Renal cortical epithelial cell (primary cell): ENCODE data around the gene LCN10. TPM values are rescaled to one million over a fixed set of nuclear protein-coding genes. Genes with fewer than 3 reads are reported as not detected.
"Not testable (repeated sequence)": the region's sequence is repeated elsewhere in the genome, so short reads cannot be mapped to it uniquely, and the experiment has no call there.

Source experiments
- DNase-seq: peaks from one replicate; pipeline ENCODE4 v3.0.0-alpha.2; 2011; ENCODE audit warnings: low read depth
- total RNA-seq: library from RNA; depleted of rRNA; stranded (reverse); fragments of >200 nt; gene quantifications from 2 replicates; pipeline ENCODE4 v1.2.3, GENCODE V29; 2014

The LCN10 gene
- total RNA-seq = not detected in 2 replicates

DNA sequence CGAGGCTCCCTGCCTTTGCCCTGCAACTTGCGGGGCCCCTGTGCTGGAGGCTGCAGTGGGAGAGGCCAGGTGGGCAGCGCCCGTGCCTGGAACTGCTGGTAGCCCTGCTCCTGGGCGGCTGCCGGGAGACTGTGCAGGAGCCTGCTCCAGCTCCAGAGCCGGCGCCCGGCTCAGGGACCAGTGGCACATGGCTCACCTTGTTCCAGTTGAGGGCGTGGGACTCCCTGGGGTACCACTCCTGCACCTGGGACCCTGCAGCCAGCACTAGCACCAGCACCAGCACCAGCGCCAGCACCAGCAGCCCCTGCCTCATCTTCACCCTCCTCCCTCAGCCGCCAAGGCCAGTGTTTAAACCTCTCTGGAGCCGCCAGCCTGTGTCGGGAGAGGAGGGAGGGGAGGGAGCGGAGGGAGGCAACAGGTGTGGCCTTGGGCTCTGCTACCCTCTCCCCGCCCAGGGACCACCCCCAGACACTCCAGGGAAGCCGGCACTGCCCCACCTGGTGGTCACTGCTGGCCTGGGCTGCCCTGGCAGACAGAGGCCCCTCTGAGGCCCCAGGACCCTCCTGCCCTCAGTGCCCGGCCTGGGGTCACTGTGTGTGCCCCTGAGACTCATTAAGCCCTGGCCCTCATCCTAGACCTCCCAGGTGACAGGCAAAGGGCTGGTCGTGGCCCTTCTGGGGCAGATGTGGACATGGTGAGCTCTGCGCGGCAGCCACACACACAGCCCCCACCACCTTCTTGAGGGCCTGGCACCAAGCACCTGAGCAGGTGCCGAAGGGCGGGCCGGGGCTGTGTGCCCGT lies at the start of gene LCN10:
LCN10 (minus strand) TSS at position 350 of the 801 bp plus-strand sequence; CDS start at position 313, 37 bp downstream.
- DNase-seq = no peak

DNA sequence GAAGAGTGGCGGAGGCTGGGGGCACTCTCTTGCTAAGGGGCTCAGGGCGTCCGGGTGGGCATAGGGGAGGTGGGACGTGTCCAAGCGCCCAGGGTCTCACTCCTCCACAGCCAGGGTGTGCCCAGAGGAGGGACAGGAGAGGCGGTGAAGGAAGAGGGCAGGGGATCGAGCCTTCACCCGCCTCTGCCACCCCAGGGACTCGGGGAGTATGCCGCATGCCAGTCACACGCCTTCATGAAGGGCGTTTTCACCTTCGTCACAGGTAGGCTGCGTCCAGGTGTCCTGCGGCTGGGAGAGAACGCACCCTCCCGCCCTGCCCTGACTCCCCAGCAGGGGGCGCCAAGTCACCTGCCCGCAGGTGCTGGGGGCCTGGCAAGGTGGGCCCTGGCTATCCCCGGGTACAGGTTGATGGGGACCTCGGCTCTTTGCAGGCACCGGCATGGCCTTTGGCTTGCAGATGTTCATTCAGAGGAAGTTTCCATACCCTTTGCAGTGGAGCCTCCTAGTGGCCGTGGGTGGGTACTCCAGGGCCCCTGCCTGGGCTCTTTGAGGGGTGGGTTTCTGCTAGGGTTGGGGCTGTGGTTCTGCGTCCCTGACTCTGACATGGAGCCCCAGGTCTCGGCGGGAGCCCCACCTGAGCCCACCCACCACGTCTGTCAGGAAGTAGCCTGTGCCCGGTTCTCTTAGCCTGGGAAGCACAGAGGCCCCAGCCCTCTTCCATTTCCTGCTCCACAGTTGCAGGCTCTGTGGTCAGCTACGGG lies 49.0 kb upstream of the LCN10 start:
- DNase-seq = no peak

DNA sequence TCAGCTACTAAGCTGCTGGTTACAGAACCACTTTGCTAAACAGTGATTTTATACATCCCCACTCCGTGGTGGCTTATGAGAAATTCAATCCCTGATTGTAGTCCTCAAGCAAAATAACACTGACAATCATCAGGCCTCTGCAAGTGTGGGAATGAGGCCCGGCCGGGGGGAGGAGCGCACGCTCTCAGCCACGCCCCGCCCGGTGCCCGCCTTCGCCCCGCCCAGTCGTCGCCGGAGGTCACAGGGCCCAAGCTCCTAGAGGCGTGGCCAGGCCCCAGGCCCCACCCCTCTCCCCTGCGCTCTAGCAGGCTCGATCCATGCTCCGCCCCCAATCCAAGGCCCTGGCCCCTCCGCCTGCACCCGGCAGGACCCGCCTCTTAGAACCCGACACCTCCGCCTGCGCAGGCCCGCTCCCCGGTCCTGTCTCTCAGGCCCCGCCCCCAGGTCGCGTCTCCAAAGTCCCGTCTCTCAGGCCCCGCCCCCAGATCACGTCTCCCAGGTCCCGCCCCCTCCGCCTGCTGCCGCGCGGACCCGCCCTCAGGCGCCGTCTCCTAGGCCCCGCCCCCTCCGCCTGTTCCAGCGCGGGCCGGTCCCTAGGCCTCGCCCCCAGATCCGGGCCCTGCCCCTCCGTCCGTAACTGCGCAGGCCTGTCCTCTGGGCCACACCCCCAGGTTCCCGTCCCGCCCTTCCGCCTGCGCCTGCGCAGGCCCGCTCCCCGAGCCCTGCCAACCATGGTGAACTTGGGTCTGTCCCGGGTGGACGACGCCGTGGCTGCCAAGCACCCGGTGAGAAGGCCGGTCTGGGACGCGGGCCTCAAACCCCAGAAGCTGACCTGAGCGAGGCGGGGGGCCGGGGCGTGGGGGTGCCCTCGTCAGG lies 48.1 kb upstream of the LCN10 start, which contains the start of gene TMEM141:
TMEM141 (plus strand) TSS at position 705 of the 876 bp plus-strand sequence; CDS start at position 732, 27 bp downstream.
- peak; percentile 94 for DNase-seq

DNA sequence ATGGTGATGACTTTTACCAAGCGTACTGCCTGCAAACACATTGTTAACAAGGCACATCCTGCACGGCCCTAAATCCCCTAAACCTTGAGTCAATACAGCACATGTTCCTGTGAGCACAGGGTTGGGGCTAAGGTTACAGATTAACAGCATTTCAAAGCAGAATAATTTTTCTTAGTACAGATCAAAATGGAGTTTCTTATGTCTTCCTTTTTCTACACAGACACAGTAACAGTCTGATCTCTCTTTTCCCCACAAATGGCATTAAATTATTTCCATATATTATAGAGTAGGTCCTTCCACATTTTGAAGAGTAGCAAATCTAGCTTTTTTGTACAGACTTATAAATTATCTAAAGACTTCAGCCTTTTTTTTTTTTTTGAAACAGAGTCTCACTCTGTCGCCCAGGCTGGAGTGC lies 46.8 kb upstream of the LCN10 start:
- DNase-seq = no peak

DNA sequence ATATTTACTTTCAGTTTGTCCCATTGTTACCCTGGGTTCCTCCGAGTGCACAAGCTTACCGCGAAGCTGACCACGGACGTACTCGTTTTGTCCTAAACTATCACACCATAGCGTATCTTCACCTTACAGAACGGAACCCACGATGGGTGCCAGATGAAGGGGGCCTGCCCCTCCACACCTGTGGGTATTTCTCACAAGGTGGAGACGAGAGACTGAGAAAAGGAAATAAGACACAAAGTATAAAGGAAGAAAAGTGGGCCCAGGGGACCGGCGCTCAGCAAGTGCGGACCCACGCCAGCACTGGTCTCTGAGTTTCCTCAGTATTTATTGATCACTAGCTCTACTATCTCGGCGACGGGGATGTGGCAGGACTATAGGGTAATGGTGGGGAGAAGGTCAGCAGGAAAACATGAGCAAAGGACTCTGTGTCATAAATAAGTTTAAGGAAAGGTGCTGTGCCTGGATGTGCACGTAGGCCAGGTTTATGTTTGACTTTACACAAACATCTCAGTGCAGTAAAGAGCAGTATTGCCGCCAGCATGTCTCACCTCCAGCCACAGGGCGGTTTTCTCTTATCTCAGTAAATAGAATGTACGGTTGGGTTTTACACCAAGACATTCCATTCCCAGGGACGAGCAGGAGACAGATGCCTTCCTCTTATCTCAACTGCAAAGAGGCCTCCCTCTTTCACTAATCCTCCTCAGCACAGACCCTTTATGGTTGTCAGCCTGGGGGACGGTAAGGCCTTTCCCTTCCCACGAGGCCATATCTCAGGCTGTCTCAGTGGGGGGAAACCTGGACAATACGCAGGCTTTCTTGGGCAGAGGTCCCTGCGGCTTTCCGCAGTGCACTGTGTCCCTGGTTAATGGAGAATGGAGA lies 46.1 kb upstream of the LCN10 start:
- DNase-seq = not testable (repeated sequence)

DNA sequence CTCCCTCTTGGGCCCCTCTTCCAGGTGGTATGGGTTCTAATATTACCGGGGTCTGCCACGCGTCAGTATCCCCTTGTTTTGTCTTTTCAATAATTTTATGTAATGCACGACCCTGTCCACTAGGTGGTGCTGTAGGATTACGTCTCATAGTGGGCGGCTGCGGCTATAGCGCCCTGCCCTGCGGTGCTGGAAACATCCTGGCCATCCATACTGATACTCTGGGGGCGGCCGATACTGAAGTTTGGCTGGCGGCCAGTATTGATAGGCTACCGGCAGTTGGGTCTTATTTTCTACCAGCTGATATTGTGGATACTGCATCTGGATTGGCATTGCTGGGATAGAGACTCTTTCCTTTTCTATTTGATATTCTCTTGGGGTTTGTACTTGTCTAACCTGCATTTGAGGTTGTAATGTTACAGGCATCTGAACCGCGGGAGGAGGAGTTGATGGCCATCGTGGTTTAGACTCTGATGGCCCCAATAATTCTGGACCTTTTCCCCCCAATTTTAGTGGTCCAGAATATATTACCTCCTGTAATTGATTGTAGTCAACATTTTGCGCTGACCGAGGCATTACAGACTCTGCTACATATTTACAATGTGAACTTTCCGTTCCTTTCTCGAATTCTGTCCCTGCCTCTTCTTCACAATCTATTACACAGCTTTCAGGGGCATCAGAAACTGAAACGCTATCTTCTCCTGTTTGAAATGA lies 45.1 kb upstream of the LCN10 start:
- no peak for DNase-seq

DNA sequence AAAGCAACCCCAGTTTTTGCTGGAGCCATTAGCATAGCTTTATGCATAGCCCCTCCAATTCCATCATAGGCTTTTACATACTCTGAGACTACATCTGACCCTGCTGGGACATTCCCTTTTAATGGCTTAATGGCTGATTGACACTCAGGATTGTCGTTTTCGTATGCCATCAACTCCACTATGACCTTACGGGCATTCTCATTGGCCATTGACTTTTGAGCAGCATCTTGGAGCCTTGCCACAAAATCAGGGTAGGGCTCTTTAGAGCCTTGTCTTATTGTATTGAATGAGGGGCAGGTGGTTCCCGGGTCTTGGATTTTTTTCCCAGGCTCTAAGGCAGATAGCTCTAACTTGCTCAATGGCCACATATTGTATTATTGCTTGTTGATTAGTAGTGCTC lies 44.2 kb upstream of the LCN10 start:
- DNase-seq = not testable (repeated sequence)

DNA sequence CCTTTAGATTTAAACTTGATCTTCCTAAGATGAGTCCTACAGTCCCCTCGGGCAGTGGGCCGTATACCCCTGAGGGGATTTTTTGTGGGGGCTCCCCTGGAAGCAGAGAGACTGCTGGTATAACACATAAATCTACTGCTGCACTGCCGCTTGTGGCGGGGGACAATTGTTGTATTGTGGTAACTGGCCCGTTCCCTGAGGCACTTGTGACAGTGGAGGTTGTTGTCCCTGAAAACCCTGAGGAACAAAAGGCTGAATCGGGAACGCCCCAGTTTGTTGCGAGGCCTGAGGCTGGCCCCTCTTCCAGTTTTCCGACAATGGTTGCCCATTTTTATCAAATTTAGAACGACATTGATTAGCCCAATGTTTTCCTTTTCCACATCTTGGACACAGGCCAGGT lies 43.7 kb upstream of the LCN10 start:
- no peak for DNase-seq

DNA sequence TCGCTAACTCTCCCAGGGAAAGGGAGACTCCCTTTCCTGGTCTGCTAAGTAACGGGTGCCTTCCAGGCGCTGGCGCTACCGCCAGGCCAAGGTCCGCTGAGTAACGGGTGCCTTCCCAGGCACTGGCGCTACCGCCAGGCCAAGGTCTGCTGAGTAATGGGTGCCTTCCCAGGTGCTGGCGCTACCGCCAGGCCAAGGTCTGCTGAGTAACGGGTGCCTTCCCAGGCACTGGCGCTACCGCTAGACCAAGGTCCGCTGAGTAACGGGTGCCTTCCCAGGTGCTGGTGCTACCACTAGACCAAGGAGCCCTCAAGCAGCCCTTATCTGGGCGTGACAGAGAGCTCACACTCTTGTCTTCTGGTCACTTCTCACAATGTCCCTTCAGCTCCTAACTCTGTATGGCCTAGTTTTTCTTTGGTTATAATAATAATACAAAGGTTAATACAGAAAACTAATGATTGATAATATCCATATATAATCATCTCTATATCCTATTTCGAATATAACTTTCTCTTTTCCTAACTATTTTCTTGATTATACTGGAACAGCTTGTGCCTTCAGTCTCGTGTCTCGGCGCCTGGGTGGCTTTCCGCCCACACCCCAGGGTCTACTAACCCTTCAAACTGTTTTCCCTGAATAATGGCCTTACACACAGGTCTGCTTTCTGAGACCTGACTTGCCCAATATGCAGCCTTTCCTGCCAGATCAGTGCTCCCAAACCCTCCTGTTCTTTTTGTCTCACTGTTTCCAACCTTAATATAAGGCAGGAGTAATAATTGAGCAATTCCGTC lies 43.0 kb upstream of the LCN10 start:
- DNase-seq = not testable (repeated sequence)

DNA sequence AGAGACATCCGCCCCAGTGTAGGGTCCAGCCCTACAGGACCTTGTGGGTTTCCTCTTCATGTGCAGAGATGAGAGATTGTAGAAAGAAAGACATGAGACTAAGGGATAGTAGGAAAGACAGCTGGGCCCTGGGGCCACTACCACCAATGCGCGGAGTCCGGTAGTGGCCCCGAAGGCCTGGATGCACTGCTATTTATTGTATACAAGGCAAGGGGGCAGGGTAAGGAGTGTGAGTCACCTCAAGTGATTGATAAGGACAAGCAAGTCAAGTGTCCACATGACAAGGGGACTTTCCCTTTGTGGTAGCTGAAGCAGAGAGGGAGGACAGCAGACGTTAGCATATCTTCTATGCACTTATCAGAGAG lies 42.2 kb upstream of the LCN10 start:
- DNase-seq = no peak

DNA sequence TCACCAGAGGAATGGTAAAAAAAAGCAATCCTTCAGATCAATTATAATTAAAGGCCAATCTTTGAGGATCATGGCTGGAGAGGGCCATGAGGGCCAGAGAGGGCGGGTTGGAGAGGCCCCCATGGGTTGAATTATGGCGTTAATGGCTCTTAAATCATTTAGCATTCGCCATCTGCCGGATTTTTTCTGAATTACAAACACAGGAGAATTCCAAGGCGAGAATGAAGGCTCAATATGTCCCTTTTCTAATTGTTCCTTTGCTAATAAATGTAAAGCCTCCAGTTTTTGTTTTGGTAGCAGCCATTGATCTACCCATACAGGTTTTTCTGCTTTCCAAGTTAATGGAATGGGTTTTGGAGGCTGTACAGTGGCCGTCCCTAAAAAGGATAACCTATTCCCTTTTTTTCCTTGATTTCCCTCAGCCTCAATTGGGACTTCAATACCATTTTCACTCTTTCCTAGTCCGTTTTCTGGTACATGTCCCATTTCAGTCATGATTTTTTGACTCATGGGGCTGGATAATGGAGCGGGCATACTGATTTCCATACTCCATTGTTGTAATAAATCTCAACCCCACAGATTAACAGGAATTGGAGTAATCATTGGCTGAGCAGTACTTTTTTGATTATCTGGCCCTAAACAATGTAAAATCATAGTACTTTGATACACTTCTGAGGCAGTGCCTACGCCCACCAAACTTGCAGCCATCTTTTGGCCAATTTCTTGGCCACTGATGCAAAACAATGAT lies 41.7 kb upstream of the LCN10 start:
- no peak for DNase-seq

DNA sequence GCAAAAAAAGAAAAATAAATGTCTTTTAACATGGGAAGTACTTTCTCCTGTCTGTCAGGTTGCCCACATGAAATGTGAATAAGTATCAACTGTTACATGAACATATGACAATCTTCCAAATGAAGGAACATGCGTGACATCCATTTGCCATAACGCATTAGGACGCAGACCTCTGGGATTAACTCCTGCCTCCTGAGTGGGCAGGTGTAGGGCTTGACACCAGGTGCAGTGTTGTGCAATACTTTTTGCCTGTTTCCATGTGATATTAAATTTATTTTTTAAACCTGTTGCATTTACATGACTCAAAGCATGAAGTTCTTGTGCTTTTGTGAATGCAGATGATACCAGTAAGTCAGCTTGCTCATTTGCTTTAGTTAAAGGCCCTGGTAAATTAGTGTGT lies 39.7 kb upstream of the LCN10 start:
- no peak for DNase-seq

DNA sequence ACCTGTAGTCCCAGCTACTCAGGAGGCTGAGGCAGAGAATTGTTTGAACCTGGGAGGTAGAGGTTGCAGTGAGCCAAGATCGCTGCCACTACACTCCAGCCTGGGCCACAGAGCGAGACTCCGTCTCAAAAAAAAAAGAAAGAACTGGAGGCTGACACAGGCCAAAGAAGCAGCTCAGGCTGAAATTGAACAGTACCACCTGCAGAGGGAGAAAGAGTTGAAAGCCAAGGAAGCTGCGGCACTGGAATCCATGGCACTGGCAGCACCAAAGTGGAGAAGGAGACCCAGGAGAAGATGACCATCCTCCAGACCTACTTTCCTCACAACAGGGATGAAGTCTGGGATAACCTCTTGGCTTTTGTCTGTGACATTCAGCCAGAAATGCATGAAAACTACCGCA lies 37.1 kb upstream of the LCN10 start:
- DNase-seq = no peak

DNA sequence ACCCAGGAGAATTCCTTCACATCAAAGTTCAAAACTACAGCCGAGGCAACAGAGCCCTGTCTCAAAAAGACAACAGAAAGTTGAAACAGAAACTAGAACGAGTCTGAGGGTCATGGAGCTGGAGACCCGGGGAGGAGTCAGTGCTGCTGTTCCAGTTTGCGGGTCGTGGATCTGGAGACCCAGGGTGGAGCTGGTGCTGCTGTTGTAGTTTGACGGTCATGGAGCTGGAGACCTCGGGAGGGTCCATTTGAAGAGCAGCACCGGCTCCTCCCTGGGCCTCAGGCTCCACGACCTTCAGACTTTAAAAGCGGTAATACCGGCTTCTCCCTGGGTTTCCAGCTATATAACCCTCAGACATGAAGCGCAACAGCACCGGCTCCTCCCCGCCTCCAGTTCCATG lies 34.6 kb upstream of the LCN10 start:
- DNase-seq = no peak

DNA sequence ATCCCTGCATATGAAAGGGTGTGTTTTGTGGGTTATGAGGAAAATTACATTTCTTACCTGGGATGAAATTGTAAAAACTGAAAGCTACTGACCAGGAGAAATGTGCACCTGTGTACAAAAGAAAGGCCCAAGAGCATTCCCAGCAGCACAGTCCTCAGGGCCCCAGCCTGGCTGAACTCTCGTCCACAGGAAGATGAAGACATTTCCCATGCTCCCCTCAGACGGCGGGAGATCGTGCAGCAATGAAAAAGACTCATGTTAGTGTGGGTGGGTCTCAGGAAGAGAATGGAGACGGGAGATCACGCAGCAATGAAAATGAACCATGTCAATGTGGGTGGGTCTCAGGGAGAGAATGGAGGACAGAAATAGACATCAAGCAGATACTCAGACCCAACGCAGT lies 34.2 kb upstream of the LCN10 start:
- no peak for DNase-seq

DNA sequence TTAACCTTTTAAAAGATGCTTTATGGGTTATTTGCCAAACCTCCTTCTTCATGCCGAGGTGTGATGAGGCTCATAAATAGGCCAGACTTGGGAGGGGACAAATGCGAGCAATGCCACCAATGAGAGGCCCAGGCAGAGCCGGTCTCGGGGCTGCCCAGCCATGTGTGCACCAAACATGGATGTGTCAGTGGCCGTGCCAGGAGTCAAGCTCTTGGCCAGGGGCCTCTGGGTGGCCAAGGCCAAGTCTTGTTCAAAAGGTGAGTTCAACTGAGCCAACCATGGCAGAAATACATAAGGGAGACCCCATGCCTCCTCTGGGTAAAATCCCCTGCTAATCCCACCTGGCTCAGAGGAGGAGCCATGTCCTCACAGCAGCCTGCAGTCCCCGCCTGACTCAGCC lies 32.5 kb upstream of the LCN10 start:
- DNase-seq = no peak

DNA sequence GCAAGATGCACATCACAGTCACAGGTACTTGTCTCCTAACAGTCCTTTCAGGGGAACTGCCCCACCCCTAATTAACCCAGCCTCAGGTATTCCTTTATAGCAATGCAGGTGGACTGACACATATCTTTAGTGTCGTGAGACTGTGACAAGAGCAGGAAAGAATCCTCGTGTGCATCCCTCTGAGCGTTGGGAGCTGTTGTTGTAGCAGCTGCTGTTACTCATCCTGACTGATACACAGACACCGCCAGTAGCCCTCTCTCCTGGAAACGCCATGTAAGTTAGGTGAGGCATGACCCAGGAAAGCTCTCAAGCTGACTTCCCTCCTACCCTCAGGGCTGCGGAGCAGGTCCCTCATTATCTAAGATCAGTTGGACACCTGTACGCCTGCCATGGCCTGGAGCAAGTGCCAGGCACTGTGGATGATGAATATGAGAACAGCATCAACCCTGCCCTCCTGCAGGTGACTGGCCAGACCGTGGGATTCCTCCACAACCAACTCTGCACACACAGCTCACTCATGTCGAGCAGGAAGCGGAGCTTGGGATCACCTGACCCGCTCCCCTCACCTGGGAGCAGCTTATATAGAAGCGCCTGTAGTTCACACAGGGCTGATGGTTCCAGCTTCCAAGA lies 31.8 kb upstream of the LCN10 start:
- DNase-seq = no peak

DNA sequence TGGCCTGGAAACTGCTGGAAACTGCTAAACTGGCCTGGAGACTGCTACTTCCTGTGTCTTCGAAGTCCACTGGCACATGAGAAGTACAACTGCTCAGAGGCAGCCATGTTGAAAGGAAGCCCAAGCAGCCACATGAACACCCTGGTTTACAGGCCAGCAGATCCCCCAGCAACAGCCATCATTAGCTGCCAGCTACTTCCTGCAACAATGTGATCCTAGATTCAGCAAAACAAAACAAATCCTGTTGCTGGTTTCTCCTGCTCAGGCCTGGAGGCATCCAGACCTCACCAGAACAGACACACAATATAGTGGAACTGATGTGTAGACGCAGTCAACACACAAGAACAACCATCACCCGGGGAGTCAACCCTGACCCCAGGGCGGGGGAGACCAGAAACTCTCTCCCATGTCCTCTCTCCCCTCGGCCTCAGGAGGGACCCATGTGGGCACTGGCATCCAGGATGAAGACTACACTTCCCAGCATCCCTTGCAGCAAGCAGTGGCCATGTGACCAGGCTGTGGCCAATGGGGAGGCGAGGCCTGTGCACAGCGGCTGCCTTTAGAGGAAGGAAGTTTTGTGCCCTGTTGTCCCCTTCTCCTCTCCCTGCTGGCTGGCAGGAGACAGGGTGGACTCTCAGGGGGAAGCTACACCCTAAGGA lies 30.8 kb upstream of the LCN10 start:
- DNase-seq = no peak
